Panc1 (cell line): ENCODE measurements around the gene TMED8. TPM values are rescaled to one million over a fixed set of nuclear protein-coding genes. Genes with fewer than 3 reads are reported as not detected.

ENCODE experiments used
- ATAC-seq: fragments of 200-7000 bp; cut with Tn5 transposase; 2 replicates; pipeline ENCODE4 v1.9.1; 2020; ENCODE audit warnings: mild to moderate bottlenecking, moderate library complexity
- BruUV-seq: library from RNA; stranded (reverse); fragments of 400-500 nt; replicated peaks from 2 replicates; lab custom pipeline; 2021; lab: Mats Ljungman, UMichigan
- CTCF ChIA-PET: fragments of 300-600 bp; sonication (Branson Sonifier 250); formaldehyde crosslinking; loops from one replicate; lab custom pipeline; 2022; ENCODE audit warnings: antibody characterized with exemption; lab: Charles Lee
- POLR2A ChIA-PET: fragments of 300-600 bp; sonication (Branson Sonifier 250); formaldehyde crosslinking; loops from one replicate; lab custom pipeline; 2022; ENCODE audit warnings: antibody characterized with exemption; lab: Charles Lee
- DNase-seq: peaks from one replicate; pipeline ENCODE4 v3.0.0-alpha.2; 2010; ENCODE audit warnings: low read depth, low spot score
- H3K27ac ChIP-seq: 2 replicates; pipeline ENCODE4 v1.5.1; 2011; ENCODE audit warnings: mild to moderate bottlenecking, low read length, inconsistent platforms
- H3K27me3 ChIP-seq: fragments of 200-500 bp; sonication (Bioruptor generic); 2 replicates; pipeline ENCODE4 v1.6.0; 2014; ENCODE audit warnings: low read length, inconsistent platforms; ENCODE audit not compliant: control insufficient read depth, insufficient read depth
- H3K36me3 ChIP-seq: fragments of 200-500 bp; sonication (Bioruptor generic); 2 replicates; pipeline ENCODE4 v1.5.1; 2014; ENCODE audit warnings: inconsistent platforms, mild to moderate bottlenecking, low read length, moderate library complexity; ENCODE audit not compliant: control insufficient read depth, insufficient read depth
- H3K4me1 ChIP-seq: 2 replicates; pipeline ENCODE4 v1.5.1; 2011; ENCODE audit warnings: inconsistent platforms, mild to moderate bottlenecking, low read length, moderate library complexity; ENCODE audit not compliant: control insufficient read depth, insufficient read depth
- H3K4me3 ChIP-seq, 2 experiments: 2 replicates each; pipeline ENCODE4 v1.5.1; 2011 to 2012; ENCODE audit warnings: low read depth in 2 of 2, low read length in 2 of 2, mild to moderate bottlenecking in 2 of 2, inconsistent platforms in 1 of 2, moderate library complexity in 1 of 2
- H3K9me3 ChIP-seq: fragments of 200-500 bp; sonication (Bioruptor generic); 2 replicates; pipeline ENCODE4 v1.5.1; 2014; ENCODE audit warnings: low read depth, mild to moderate bottlenecking, inconsistent platforms, low read length, moderate library complexity; ENCODE audit not compliant: control insufficient read depth, insufficient read depth
- CTCF ChIP-seq: fragments of 450-650 bp; IDR thresholded peaks from 2 replicates; pipeline ENCODE4 v1.5.1; 2017; ENCODE audit warnings: mild to moderate bottlenecking
- POLR2AphosphoS5 ChIP-seq: IDR thresholded peaks from 2 replicates; pipeline ENCODE4 v1.6.1; 2012; ENCODE audit warnings: mild to moderate bottlenecking, low read depth, low read length, moderate library complexity
- REST ChIP-seq, 2 experiments: IDR thresholded peaks; 2 replicates each; pipeline ENCODE4 v1.6.1; 2011 to 2012; ENCODE audit warnings: low read depth in 2 of 2, control low read depth in 1 of 2, low read length in 1 of 2, mild to moderate bottlenecking in 1 of 2, moderate library complexity in 1 of 2; ENCODE audit not compliant: insufficient read depth in 1 of 2
- SIN3A ChIP-seq: IDR thresholded peaks from 2 replicates; pipeline ENCODE4 v1.6.1; 2012; ENCODE audit warnings: low read depth, mild to moderate bottlenecking, low read length, moderate library complexity, borderline replicate concordance; ENCODE audit not compliant: insufficient read depth
- TCF7L2 ChIP-seq: IDR thresholded peaks from 2 replicates; pipeline ENCODE4 v1.6.1; 2011; ENCODE audit warnings: mild to moderate bottlenecking, low read depth, low read length, inconsistent platforms
- in situ Hi-C: cut with HindIII; loops from 2 replicates; pipeline ENCODE4 v1.10.0; 2016; ENCODE audit warnings: low sequenced_read_pairs, low pct_unique_long_range_greater_than_20kb
- intact Hi-C: fragments of 100-400 bp; cut with micrococcal nuclease; formaldehyde crosslinking; loops from one replicate; pipeline ENCODE4 v1.10.0; 2022; ENCODE audit not compliant: unreplicated experiment
- total RNA-seq: library from RNA; stranded (reverse); gene quantifications from one replicate; pipeline ENCODE4 v1.2.1, GENCODE V29; 2021; ENCODE audit not compliant: unreplicated experiment

The TMED8 gene
- total RNA-seq, 1 experiment from 2014 or later, result 8.5 TPM

- ATAC-seq (no peak), DNase-seq (no peak)
- in situ Hi-C loops, result no loop called here
- Histone ChIP-seq H3K4me3 (no peak overlapping the region), H3K9me3 (no peaks in the 10 kb centered on the region), H3K27ac (no peak overlapping the region), H3K36me3 (peaks cover 10% of the 10 kb centered on the region; the same call in 1 of the 2 replicates), H3K27me3 (no peaks in the 10 kb centered on the region), H3K4me1 (no peaks in the 10 kb centered on the region)
- intact Hi-C loops, result no loop called here
- BruUV-seq, result no TSS peak
- POLR2A ChIA-PET, result no interaction called here
- CTCF ChIA-PET, result no interaction called here
- no peak for TF ChIP-seq REST (IDR thresholded peaks at IDR 0.05; ENCODE audit: insufficient read depth in 1 of 2, low read depth in 2 of 2, low read length in 1 of 2)
- TF ChIP-seq TCF7L2, result no peak
- no peak for TF ChIP-seq POLR2AphosphoS5
- TF ChIP-seq SIN3A, result no peak
- TF ChIP-seq CTCF, result no peak
These were observed 90.3 kb downstream of the TMED8 start for GRCh38 chr14:77286576-77286975.

Other genes with a start within 250 kb of the TMED8 start
- 0.46 TPM for gene ZDHHC22, start 235.3 kb downstream of the TMED8 start, total RNA-seq
- 2.4 TPM for gene TMEM63C, start 195.3 kb downstream of the TMED8 start, total RNA-seq
- not detected for gene NGB, start 105.9 kb downstream of the TMED8 start, total RNA-seq
- gene POMT2, start 56.2 kb downstream of the TMED8 start, total RNA-seq, result 43.5 TPM
- gene GSTZ1, start 56.1 kb downstream of the TMED8 start, total RNA-seq, result 15.1 TPM
- 1.4 TPM for gene SAMD15, start 285 bp upstream of the TMED8 start, total RNA-seq
- 0.10 TPM for gene NOXRED1, start 46.4 kb upstream of the TMED8 start, total RNA-seq
- gene VIPAS39, start 80.5 kb upstream of the TMED8 start, total RNA-seq, result 12.4 TPM
- 142 TPM for gene AHSA1, start 81.0 kb upstream of the TMED8 start, total RNA-seq
- gene ISM2, start 121.7 kb upstream of the TMED8 start, total RNA-seq, result 2.6 TPM
- 21.0 TPM for gene SPTLC2, start 239.5 kb upstream of the TMED8 start, total RNA-seq